ENCODE results near the gene GPAT3. TPM values are rescaled to one million over a fixed set of nuclear protein-coding genes. Genes with fewer than 3 reads are reported as not detected.
A peak's percentile ranks its signal among the peaks of the same experiment; 100 is the strongest.
"Not testable (repeated sequence)": the region's sequence is repeated elsewhere in the genome, so short reads cannot be mapped to it uniquely, and the experiment has no call there.

GPAT3 gene
- total RNA-seq, 1 donor from 2014 or later = 0.17 TPM

DNA sequence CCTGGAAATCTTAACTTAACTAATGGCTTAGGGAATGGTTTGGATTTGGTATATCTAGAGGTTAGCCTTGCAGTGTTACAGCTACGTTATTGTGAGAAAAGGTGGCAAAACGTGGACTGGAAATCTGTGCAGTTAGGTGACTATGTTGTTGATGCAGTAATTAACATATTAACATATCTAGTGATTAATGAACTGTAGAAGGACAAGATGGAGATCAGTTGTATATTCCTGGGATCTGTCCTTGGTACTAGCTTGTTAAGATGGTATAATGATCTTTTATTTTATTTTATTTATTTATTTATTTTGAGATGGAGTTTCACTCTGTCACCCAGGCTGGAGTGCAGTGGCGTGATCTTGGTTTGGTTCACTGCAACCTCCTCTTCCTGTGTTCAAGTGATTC, 36.9 kb downstream of the GPAT3 start:
- no peak overlapping the region for H3K27ac Mint-ChIP-seq
- H3K36me3 Mint-ChIP-seq (ENCODE audit: insufficient read depth) = no peaks in the 10 kb centered on the region
- DNase-seq (ENCODE audit: low spot score, unreplicated experiment) = no peak
- H3K4me1 Mint-ChIP-seq (ENCODE audit: low read depth) = no peaks in the 10 kb centered on the region
- no peaks in the 10 kb centered on the region for H3K27me3 Mint-ChIP-seq
- H3K9me3 Mint-ChIP-seq (ENCODE audit: low read depth) = no peaks in the 10 kb centered on the region
- no peak overlapping the region for H3K4me3 Mint-ChIP-seq (ENCODE audit: low read depth)
- TF ChIP-seq, protein P1, sequence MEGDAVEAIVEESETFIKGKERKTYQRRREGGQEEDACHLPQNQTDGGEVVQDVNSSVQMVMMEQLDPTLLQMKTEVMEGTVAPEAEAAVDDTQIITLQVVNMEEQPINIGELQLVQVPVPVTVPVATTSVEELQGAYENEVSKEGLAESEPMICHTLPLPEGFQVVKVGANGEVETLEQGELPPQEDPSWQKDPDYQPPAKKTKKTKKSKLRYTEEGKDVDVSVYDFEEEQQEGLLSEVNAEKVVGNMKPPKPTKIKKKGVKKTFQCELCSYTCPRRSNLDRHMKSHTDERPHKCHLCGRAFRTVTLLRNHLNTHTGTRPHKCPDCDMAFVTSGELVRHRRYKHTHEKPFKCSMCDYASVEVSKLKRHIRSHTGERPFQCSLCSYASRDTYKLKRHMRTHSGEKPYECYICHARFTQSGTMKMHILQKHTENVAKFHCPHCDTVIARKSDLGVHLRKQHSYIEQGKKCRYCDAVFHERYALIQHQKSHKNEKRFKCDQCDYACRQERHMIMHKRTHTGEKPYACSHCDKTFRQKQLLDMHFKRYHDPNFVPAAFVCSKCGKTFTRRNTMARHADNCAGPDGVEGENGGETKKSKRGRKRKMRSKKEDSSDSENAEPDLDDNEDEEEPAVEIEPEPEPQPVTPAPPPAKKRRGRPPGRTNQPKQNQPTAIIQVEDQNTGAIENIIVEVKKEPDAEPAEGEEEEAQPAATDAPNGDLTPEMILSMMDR (IDR thresholded peaks at IDR 0.05; ENCODE audit: unreplicated experiment) = no peak

GRCh38 chr4:83574247-83574646, 38.3 kb downstream of the GPAT3 start:
- Mint-ChIP-seq H3K9me3 (ENCODE audit: low read depth) (no peaks in the 10 kb centered on the region), H3K27ac (no peak overlapping the region), H3K4me1 (ENCODE audit: low read depth) (no peaks in the 10 kb centered on the region), H3K4me3 (ENCODE audit: low read depth) (no peak overlapping the region), H3K36me3 (ENCODE audit: insufficient read depth) (no peaks in the 10 kb centered on the region), H3K27me3 (no peaks in the 10 kb centered on the region)
- TF ChIP-seq, protein P1 (IDR thresholded peaks at IDR 0.05; ENCODE audit: unreplicated experiment) = no peak
- DNase-seq (ENCODE audit: low spot score, unreplicated experiment) = no peak

GRCh38 chr4:83576237-83576636, 40.3 kb downstream of the GPAT3 start:
- not testable (repeated sequence) for H3K27me3 Mint-ChIP-seq; DNase-seq (ENCODE audit: low spot score, unreplicated experiment)

GRCh38 chr4:83581411-83582288, 45.7 kb downstream of the GPAT3 start:
- Mint-ChIP-seq H3K36me3 (ENCODE audit: insufficient read depth) (no peaks in the 10 kb centered on the region), H3K4me3 (ENCODE audit: low read depth) (no peak overlapping the region), H3K9me3 (ENCODE audit: low read depth) (no peaks in the 10 kb centered on the region), H3K4me1 (ENCODE audit: low read depth) (no peaks in the 10 kb centered on the region), H3K27me3 (no peaks in the 10 kb centered on the region), H3K27ac (no peak overlapping the region)
- DNase-seq (ENCODE audit: low spot score, unreplicated experiment) = no peak
- TF ChIP-seq, protein P1 (IDR thresholded peaks at IDR 0.05; ENCODE audit: unreplicated experiment) = no peak

More at GRCh38 chr4:83576237-83576636, 40.3 kb downstream of the GPAT3 start:
- H3K9me3 Mint-ChIP-seq (ENCODE audit: low read depth); H3K27ac Mint-ChIP-seq; H3K36me3 Mint-ChIP-seq (ENCODE audit: insufficient read depth); H3K4me1 Mint-ChIP-seq (ENCODE audit: low read depth); H3K4me3 Mint-ChIP-seq (ENCODE audit: low read depth): not testable (repeated sequence)

- DNase-seq (ENCODE audit: low spot score, unreplicated experiment) = no peak
- H3K36me3 Mint-ChIP-seq (ENCODE audit: insufficient read depth) = no peaks in the 10 kb centered on the region
- TF ChIP-seq, protein P1 (IDR thresholded peaks at IDR 0.05; ENCODE audit: unreplicated experiment) = no peak
- H3K4me1 Mint-ChIP-seq (ENCODE audit: low read depth) = no peaks in the 10 kb centered on the region
- H3K4me3 Mint-ChIP-seq (ENCODE audit: low read depth) = no peak overlapping the region
- H3K9me3 Mint-ChIP-seq (ENCODE audit: low read depth) = no peaks in the 10 kb centered on the region
- H3K27ac Mint-ChIP-seq = peak overlapping the region; percentile 22
- no peaks in the 10 kb centered on the region for H3K27me3 Mint-ChIP-seq
Measured at GRCh38 chr4:83582289-83582785, 46.4 kb downstream of the GPAT3 start.
